ENCODE measurements around the gene CHAF1A. TPM values are rescaled to one million over a fixed set of nuclear protein-coding genes. Genes with fewer than 3 reads are reported as not detected.

Gene CHAF1A
- total and polyA plus RNA-seq, 2 of the 8 experiments (the other 6 are each of a cell fraction or from before 2014, with no cell fraction given): 122 to 147 TPM

DNA sequence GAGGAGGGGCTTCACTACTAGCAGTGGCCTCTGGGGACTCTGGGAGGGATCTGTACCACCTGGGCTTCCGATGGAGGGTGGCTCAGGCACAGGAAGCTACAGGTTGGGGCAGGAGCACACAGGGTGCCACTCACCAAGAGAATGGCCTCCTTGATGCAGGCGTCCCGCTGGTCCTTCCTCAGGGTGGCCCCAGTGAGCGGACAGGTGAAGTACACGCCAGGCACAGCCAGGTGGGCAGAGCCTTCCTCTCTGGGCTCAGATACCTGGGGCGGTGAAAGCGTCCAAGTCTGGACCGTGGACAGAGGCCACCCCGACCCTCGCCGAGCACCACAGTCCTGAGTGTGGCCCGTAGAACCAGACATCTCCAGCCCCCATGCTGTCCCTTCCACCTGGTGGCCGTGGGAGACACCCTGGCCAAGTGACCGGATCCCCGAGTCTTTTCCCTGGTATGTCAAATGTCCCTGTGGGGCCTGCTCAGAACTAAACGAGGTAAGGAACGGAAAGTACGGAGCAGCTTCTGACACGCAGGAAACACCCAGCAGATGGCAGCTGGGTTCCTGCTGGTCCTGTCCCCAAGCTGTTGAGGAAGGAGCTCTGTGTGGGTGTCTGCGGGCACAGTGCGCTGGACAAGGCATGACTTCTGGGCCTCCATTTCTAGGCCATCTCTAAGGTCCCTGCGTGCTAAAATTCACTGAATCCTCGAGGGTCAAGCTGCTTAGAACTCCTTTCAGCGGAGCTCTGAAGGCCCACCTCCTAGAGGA lies 50.0 kb downstream of the CHAF1A start:
- Histone ChIP-seq H3K4me3 (ENCODE audit: extremely low read depth in 1 of 4, insufficient read depth in 2 of 4, low read depth in 3 of 4, low read length in 4 of 4) (no peak overlapping the region), H3K9me3 (ENCODE audit: insufficient read depth in 2 of 2, low read depth in 1 of 2, low read length in 1 of 2) (no peaks in the 10 kb centered on the region), H3K4me2 (ENCODE audit: insufficient read depth in 1 of 2, low read depth in 2 of 2, low read length in 2 of 2) (no peak overlapping the region), H3K27me3 (replicated peaks in 1 of 4; ENCODE audit: control insufficient read depth in 3 of 4, extremely low read depth in 1 of 4, insufficient read depth in 3 of 4, low read length in 3 of 4) (no peaks in the 10 kb centered on the region), H2BK120ac (replicated peaks; ENCODE audit: low read depth, low read length) (no peak overlapping the region), H3K4me1 (replicated peaks in 1 of 4; ENCODE audit: control insufficient read depth in 3 of 4, insufficient read depth in 4 of 4, low read length in 3 of 4) (peaks cover 0 to 5% (median 2%) of the 10 kb centered on the region in 4 experiments; a peak in 4 of 7 replicates), H4K20me1 (replicated peaks in 1 of 2; ENCODE audit: control insufficient read depth in 1 of 2, insufficient read depth in 2 of 2, low read length in 2 of 2) (peaks cover 11 to 18% of the 10 kb centered on the region in 2 experiments), H3K23me2 (ENCODE audit: low read depth, low read length) (peaks cover 5% of the 10 kb centered on the region; the same call in 1 of the 2 replicates), H3K9ac (replicated peaks in 1 of 4; ENCODE audit: extremely low read depth in 1 of 4, low read depth in 3 of 4, low read length in 3 of 4) (no peak overlapping the region), H4K8ac (ENCODE audit: extremely low read depth, insufficient read depth, low read length) (0 out of 2 replicates have a peak overlapping the region, but pooled peaks have one; percentile 31), H4K91ac (replicated peaks; ENCODE audit: insufficient read length, low read length) (no peak overlapping the region), H3K36me3 (ENCODE audit: control insufficient read depth in 2 of 4, insufficient read depth in 4 of 4, low read length in 3 of 4) (peaks cover 3 to 7% (median 5%) of the 10 kb centered on the region in 4 experiments; a peak in 4 of 8 replicates), H4K5ac (ENCODE audit: insufficient read length, low read depth, low read length) (no peak overlapping the region), H3K18ac (ENCODE audit: extremely low read depth, low read length) (no peak overlapping the region), H3K4ac (replicated peaks; ENCODE audit: insufficient read length, low read depth, low read length) (no peak overlapping the region), H2AK5ac (ENCODE audit: low read depth, low read length) (no peak overlapping the region), H3K56ac (replicated peaks; ENCODE audit: insufficient read length, low read depth, low read length) (no peak overlapping the region), H2BK15ac (ENCODE audit: low read length) (no peak overlapping the region), H3K79me2 (ENCODE audit: control insufficient read depth in 1 of 2, insufficient read depth in 2 of 2, low read length in 2 of 2) (peaks cover 0 to 5% of the 10 kb centered on the region in 2 experiments; a peak in 1 of 4 replicates), H2BK20ac (ENCODE audit: low read length) (no peak overlapping the region), H2AFZ (ENCODE audit: low read length) (no peak overlapping the region), H3K14ac (ENCODE audit: insufficient read length) (no peak overlapping the region), H3K23ac (ENCODE audit: insufficient read length) (no peak overlapping the region), H2BK12ac (ENCODE audit: low read depth, low read length) (no peak overlapping the region), H2BK5ac (ENCODE audit: low read depth, low read length) (no peak overlapping the region; the same call in 1 of the 2 replicates), H3K27ac (ENCODE audit: low read depth, low read length) (no peak overlapping the region), H3K79me1 (ENCODE audit: low read depth, low read length) (no peaks in the 10 kb centered on the region; the same call in 1 of the 2 replicates)
- TF ChIP-seq E2F6 (IDR thresholded peaks at IDR 0.05) (no peak), POLR2A (IDR thresholded peaks at IDR 0.05; ENCODE audit: control extremely low read depth in 1 of 2, low read depth in 2 of 2, low read length in 2 of 2) (peak in 1 of 2 experiments; percentile 42; a peak in 1 of 3 replicates), POLR2AphosphoS5 (IDR thresholded peaks at IDR 0.05; ENCODE audit: low read depth, low read length) (peak; percentile 59)
- DNase-seq (ENCODE audit: low read depth in 1 of 2, low spot score in 2 of 2): no peak
- CTCF ChIA-PET (ENCODE audit: partially characterized antibody): interaction anchor here (0.6 to 6.9 kb wide), 7 partner anchors 9 to 72 kb away, joined by 3 to 34 read pairs (median 3); partner anchors contain the start of gene SH3GL1
- 88% methylated on average over 20 of the region's 24 CpGs; no CpG with 5 or more reads in 1 of the 2 experiments for WGBS, 2 experiments (ENCODE audit: extremely low coverage in 1 of 2, insufficient coverage in 1 of 2, insufficient read length in 1 of 2, insufficient replicate concordance in 2 of 2, low coverage in 1 of 2, low lambda C conversion rate in 2 of 2, missing lambda C conversion rate in 1 of 2)
- FAIRE-seq: no peak
- POLR2A ChIA-PET (ENCODE audit: partially characterized antibody): interaction anchor here (0.7 to 58.1 kb wide), 5 partner anchors 15 to 100 kb away, joined by 3 to 1590 read pairs (median 3); partner anchors contain the start of genes CHAF1A and SH3GL1
